Tibial artery (tissue), 4 donors: ENCODE data around the gene GLIS1.

Experiments used
- DNase-seq, 2 donors: peaks; one replicate each; pipeline ENCODE4 v3.0.0-alpha.2; 2019
- H3K27ac ChIP-seq, 2 donors: fragments of 200-600 bp; sonication (generic) in 1 of 2; 1 replicate in 1 of 2; 2 replicates in 1 of 2; pipeline ENCODE4 v1.5.1; 2018 to 2019; ENCODE audit warnings: mild to moderate bottlenecking in 1 of 2
- H3K27me3 ChIP-seq, 2 donors: fragments of 200-600 bp; sonication (generic) in 1 of 2; one replicate each; pipeline versions ENCODE4 v1.5.1 to v1.6.0; 2016 to 2019
- H3K36me3 ChIP-seq, 3 donors: fragments of 200-600 bp; sonication (generic) in 2 of 3; one replicate each; pipeline ENCODE4 v1.5.1; 2016 to 2019; ENCODE audit warnings: mild to moderate bottlenecking in 2 of 3
- H3K4me1 ChIP-seq, 4 donors: fragments of 200-600 bp; sonication (generic) in 2 of 4; 1 replicate in 3 of 4; 2 replicates in 1 of 4; pipeline ENCODE4 v1.5.1; 2016 to 2019
- H3K4me3 ChIP-seq, 2 donors: fragments of 200-600 bp; sonication (generic) in 1 of 2; 1 replicate in 1 of 2; 2 replicates in 1 of 2; pipeline ENCODE4 v1.5.1; 2018 to 2019; ENCODE audit warnings: mild to moderate bottlenecking in 2 of 2
- H3K9me3 ChIP-seq, 3 donors: fragments of 200-600 bp; sonication (generic) in 1 of 3; one replicate each; pipeline ENCODE4 v1.5.1; 2016 to 2019
- intact Hi-C: fragments of 100-400 bp; cut with DNase I; formaldehyde crosslinking; loops from one replicate; pipeline ENCODE4 v1.15.0; 2023; ENCODE audit warnings: low total_unique reads
- TF ChIP-seq, protein P1 (sequence below), 2 experiments: fragments of 200-600 bp in 1 of 2; fragments of 450-650 bp in 1 of 2; IDR thresholded peaks; one replicate each; pipeline ENCODE4 v1.5.1; 2017 to 2019; ENCODE audit warnings: antibody characterized with exemption in 2 of 2, mild to moderate bottlenecking in 1 of 2, moderate library complexity in 1 of 2

GLIS1 gene

DNA sequence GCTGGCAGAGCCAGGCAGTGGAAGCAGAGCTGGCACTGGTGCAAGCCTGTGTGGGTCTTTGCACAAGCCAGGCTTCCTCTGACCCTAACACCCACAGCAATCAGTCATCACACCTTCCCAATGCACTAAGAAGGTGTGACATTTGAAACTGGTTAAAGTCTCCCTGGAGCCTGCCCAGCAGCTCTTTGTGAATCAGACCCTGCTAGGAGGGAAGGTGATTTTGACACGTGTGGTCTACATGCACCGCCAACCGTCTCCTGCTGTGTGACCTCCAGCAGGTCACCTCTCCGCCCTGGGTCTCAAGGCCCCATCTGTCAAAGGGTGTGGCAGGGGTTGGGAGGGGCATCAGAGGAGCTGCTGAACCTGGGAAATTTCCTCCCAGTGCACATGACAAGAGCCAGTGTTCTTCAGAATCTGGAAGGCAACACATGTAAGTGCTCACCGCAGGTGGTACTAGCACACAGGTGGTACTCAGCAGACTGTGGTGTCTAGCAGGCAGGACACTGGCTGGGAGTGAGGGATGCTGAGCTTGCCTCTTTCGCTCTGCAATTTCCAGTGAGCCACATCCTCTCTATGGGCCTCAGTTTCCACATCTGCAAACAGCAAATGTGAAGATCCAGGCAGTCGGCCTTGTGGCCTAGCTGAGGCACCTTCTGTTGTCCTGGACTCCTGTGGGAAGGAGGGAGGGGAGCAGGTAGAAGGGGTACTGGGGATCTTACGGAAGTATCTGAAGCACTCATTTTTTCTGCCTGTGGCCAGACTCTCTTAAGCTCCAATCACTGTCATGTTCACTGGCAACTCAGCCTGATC is 156.5 kb downstream of the GLIS1 start:
- Histone ChIP-seq H3K27ac (no peak overlapping the region), H3K36me3 (no peaks in the 10 kb centered on the region), H3K4me1 (no peaks in the 10 kb centered on the region), H3K27me3 (peaks cover 0 to 6% of the 10 kb centered on the region in 2 donors), H3K9me3 (no peaks in the 10 kb centered on the region), H3K4me3 (no peak overlapping the region)
- TF ChIP-seq, protein P1, sequence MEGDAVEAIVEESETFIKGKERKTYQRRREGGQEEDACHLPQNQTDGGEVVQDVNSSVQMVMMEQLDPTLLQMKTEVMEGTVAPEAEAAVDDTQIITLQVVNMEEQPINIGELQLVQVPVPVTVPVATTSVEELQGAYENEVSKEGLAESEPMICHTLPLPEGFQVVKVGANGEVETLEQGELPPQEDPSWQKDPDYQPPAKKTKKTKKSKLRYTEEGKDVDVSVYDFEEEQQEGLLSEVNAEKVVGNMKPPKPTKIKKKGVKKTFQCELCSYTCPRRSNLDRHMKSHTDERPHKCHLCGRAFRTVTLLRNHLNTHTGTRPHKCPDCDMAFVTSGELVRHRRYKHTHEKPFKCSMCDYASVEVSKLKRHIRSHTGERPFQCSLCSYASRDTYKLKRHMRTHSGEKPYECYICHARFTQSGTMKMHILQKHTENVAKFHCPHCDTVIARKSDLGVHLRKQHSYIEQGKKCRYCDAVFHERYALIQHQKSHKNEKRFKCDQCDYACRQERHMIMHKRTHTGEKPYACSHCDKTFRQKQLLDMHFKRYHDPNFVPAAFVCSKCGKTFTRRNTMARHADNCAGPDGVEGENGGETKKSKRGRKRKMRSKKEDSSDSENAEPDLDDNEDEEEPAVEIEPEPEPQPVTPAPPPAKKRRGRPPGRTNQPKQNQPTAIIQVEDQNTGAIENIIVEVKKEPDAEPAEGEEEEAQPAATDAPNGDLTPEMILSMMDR (IDR thresholded peaks at IDR 0.05): no peak
- DNase-seq: peak in 1 of 2 donors; percentile 51
- intact Hi-C loops: no loop called here

DNA sequence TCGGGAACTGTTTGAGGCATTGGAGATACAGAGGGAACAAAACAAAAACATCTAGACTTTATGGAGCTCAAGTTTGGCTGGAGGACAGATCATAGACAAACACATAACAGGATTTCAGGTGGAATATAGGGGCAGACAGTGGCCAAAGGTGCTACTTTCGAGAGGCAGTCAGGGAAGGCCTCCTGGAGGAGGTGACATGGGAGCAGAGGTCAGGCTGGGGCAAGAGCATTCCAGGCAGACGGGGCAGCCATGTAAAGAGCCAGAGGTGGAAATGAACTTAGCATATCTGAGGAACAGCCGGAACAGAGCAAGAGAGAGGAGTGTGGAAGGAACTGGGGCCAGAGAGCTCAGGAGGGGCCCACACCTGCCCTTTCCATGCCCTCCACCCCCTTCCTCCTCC is 157.5 kb downstream of the GLIS1 start:
- Histone ChIP-seq H3K27ac (no peak overlapping the region), H3K36me3 (no peaks in the 10 kb centered on the region), H3K4me1 (no peaks in the 10 kb centered on the region), H3K27me3 (peaks cover 0 to 6% of the 10 kb centered on the region in 2 donors), H3K4me3 (no peak overlapping the region), H3K9me3 (no peaks in the 10 kb centered on the region)
- TF ChIP-seq, protein P1 (IDR thresholded peaks at IDR 0.05): no peak
- peak in 1 of 2 donors; percentile 33 for DNase-seq
- intact Hi-C loops: no loop called here

DNA sequence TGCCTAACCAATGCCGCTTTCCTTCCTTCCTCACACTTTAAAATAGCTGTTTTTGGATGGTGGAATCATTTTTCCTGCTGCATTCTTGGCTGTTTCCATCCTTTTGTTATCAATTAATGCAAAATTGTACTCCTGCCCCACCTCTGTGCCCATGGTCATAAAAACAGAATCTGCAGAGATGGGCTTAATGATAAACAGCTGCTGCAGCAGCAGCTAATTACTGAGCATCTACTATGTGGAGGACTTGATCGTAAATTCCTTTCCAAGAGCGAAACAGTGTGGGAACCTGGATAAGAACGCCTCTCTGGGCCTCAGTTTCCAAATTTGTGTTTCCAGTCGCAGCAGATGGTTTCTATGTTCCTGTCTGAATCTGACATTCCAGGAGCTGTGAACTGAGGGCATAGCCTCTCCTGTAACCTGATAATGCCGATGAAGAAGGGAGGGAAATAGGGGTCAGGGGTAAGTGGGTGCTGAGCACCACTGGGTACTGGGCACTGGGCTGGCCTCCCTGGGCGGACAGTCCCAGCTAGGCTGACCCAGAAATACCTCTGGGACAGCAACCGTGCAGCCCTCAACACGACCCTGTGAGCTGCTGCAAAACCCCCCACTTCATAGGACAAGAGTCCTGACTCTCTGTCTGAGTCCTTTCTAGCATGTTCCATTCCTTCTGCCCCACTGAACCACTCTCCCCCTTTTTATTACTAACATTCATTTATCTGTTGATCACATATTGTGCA is 158.1 kb downstream of the GLIS1 start:
- H3K9me3 ChIP-seq: no peaks in the 10 kb centered on the region
- intact Hi-C loops: no loop called here

DNA sequence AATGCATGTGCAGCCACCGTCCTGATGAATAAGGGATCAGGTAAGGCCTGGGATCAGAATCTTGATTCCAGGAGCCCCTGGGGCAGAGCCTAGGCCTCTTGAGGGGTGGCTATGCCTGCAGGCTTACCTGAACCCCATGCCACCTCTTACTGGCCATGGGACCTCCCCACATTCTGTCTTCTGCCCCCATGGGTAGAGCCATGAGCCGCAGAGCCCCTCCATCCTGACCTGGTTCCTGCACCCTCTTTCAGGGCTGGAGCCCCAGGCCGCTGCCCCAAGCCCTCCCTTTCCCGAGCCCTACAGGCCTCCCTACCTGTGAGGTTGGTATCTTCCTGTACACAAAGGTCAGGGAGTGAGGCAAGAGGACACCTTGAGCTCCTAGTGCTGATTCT is 159.0 kb downstream of the GLIS1 start:
- DNase-seq: peak in 1 of 2 donors; percentile 42
- TF ChIP-seq, protein P1 (IDR thresholded peaks at IDR 0.05): no peak
- H3K36me3 ChIP-seq: no peaks in the 10 kb centered on the region
- no peak overlapping the region for H3K4me3 ChIP-seq
- H3K4me1 ChIP-seq: no peaks in the 10 kb centered on the region
- H3K27ac ChIP-seq: no peak overlapping the region
- H3K9me3 ChIP-seq: no peaks in the 10 kb centered on the region
- peaks cover 0 to 6% of the 10 kb centered on the region in 2 donors for H3K27me3 ChIP-seq
- intact Hi-C loops: no loop called here

More for the DNA sequence above, 158.1 kb downstream of the GLIS1 start:
- H3K4me3 ChIP-seq: no peak overlapping the region
- peaks cover 0 to 6% of the 10 kb centered on the region in 2 donors for H3K27me3 ChIP-seq
- H3K4me1 ChIP-seq: no peaks in the 10 kb centered on the region
- no peaks in the 10 kb centered on the region for H3K36me3 ChIP-seq
- no peak overlapping the region for H3K27ac ChIP-seq
- peak in 1 of 2 donors; percentile 15 for DNase-seq
- TF ChIP-seq, protein P1 (IDR thresholded peaks at IDR 0.05): no peak

DNA sequence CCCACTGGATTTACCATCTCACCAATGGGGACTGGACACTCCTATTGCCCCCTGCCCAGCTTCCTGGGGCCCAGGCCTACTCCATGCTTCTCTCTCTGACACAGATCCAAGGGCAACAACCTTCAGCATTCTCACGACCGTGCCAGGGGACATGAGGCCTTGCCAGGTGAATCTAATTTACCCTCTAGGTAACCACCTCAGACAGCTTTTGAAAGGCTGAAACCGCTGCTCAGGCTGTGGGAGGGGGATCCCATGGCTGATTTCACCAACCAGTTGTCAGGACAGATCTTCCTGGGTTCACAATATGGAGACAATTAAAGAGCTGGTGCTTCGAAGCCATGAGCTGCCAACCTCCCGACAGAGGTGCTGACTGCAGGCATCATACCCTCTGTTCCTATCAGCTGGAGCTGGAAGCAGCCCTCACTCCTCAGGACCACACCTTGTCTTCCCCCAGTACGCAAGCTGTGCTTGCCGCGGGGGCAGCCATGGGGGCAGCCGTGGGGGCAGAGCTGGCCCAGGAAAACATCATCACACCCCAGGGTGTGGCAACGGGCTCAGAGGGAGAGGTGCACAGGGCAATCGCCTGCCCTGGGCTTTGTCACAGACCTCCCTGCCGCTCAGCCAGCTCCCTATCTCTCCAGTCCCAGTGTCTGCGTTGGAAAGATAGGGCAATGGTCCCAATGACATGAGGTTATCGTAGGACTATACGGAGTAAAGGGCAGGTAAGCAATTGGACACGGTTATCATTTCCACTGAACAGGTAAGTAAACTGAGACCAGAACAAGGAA is 159.5 kb downstream of the GLIS1 start:
- Histone ChIP-seq H3K27ac (no peak overlapping the region), H3K36me3 (no peaks in the 10 kb centered on the region), H3K9me3 (no peaks in the 10 kb centered on the region), H3K4me1 (no peaks in the 10 kb centered on the region), H3K4me3 (no peak overlapping the region), H3K27me3 (peaks cover 0 to 6% of the 10 kb centered on the region in 2 donors)
- TF ChIP-seq, protein P1 (IDR thresholded peaks at IDR 0.05): no peak
- intact Hi-C loops: no loop called here
- DNase-seq: peak in 1 of 2 donors; percentile 21
